ES-I3 (cell line): ENCODE measurements around the gene RRBP1.

Source experiments
- H3K36me3 ChIP-seq: 2 replicates; pipeline ENCODE4 v1.6.1; 2013; ENCODE audit warnings: mild to moderate bottlenecking, low read length, control low read depth, moderate library complexity; ENCODE audit not compliant: insufficient read depth
- H3K4me1 ChIP-seq: 2 replicates; pipeline ENCODE4 v1.6.1; 2013; ENCODE audit warnings: mild to moderate bottlenecking, control low read depth, low read length; ENCODE audit not compliant: insufficient read depth
- H3K9ac ChIP-seq: 2 replicates; pipeline ENCODE4 v1.6.1; 2013; ENCODE audit warnings: low read depth, mild to moderate bottlenecking, low read length, moderate library complexity
- H3K9me3 ChIP-seq: 2 replicates; pipeline ENCODE4 v1.6.1; 2013; ENCODE audit warnings: mild to moderate bottlenecking, low read length, moderate library complexity; ENCODE audit not compliant: control insufficient read depth, insufficient read depth

Gene RRBP1

GRCh38 chr20:17657898-17658647, 24.0 kb downstream of the RRBP1 start:
- no peaks in the 10 kb centered on the region; the same call in 1 of the 2 replicates for H3K9me3 ChIP-seq
- H3K36me3 ChIP-seq: peaks cover 16% of the 10 kb centered on the region
- H3K4me1 ChIP-seq: peaks cover 19% of the 10 kb centered on the region
- H3K9ac ChIP-seq: no peak overlapping the region

DNA sequence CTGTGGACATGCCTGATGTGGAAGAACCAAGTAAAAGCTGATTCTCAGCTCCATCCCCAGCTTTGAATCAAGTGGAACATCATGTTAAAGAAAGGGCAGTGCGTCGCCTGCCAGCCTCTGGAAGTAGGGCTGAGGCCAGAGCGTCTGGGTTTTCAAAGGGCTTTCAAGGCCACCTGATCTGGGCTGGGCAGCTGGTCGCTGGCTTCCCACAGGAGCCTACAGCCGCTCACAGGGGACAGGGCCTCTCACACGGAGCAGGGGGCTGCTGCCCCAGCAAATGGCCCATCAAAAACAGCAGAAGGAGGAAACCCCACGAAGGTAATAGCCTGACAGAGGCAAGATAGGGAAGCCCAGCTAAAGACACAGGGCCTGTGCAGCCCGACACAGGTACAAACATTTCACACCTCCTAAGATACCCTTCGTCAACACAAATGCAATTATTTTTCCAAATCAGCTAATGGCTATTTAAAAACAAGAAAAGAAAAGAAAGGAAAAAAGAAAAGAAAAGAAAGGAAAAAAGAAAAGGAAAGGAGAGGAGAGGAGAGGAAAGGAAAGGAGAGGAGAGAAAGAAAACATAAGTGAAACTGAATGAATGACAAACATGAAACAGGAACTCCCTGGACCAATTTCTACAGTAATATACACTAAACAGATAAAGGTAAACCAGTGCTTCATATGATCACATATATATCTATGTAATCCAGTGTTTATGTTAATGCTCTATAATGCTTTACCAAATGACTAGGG, 24.8 kb downstream of the RRBP1 start:
- peaks cover 16% of the 10 kb centered on the region for H3K36me3 ChIP-seq
- no peaks in the 10 kb centered on the region; the same call in 1 of the 2 replicates for H3K9me3 ChIP-seq
- no peak overlapping the region for H3K9ac ChIP-seq
- peaks cover 19% of the 10 kb centered on the region for H3K4me1 ChIP-seq

- Histone ChIP-seq H3K4me1 (peaks cover 19% of the 10 kb centered on the region), H3K36me3 (peaks cover 16% of the 10 kb centered on the region), H3K9ac (no peak overlapping the region), H3K9me3 (no peaks in the 10 kb centered on the region; the same call in 1 of the 2 replicates)
Measured at GRCh38 chr20:17655865-17656479, 26.1 kb downstream of the RRBP1 start.

- peaks cover 14% of the 10 kb centered on the region for H3K36me3 ChIP-seq
- no peak overlapping the region for H3K9ac ChIP-seq
- no peaks in the 10 kb centered on the region; the same call in 1 of the 2 replicates for H3K9me3 ChIP-seq
- H3K4me1 ChIP-seq: peaks cover 19% of the 10 kb centered on the region
Measured at GRCh38 chr20:17655286-17655651, 26.8 kb downstream of the RRBP1 start.

GRCh38 chr20:17654649-17655285, 27.3 kb downstream of the RRBP1 start:
- Histone ChIP-seq H3K36me3 (peaks cover 9% of the 10 kb centered on the region), H3K9ac (no peak overlapping the region), H3K4me1 (peaks cover 19% of the 10 kb centered on the region), H3K9me3 (no peaks in the 10 kb centered on the region)

- H3K4me1 ChIP-seq: peaks cover 19% of the 10 kb centered on the region
- no peak overlapping the region for H3K9ac ChIP-seq
- peaks cover 9% of the 10 kb centered on the region for H3K36me3 ChIP-seq
- no peaks in the 10 kb centered on the region for H3K9me3 ChIP-seq
Measured at GRCh38 chr20:17653835-17654648, 28.0 kb downstream of the RRBP1 start.

GRCh38 chr20:17652411-17652810, 29.6 kb downstream of the RRBP1 start:
- Histone ChIP-seq H3K36me3 (no peaks in the 10 kb centered on the region), H3K4me1 (peaks cover 19% of the 10 kb centered on the region), H3K9ac (no peak overlapping the region), H3K9me3 (no peaks in the 10 kb centered on the region)

GRCh38 chr20:17651760-17652388, 30.2 kb downstream of the RRBP1 start:
- Histone ChIP-seq H3K36me3 (no peaks in the 10 kb centered on the region), H3K4me1 (peaks cover 18% of the 10 kb centered on the region), H3K9ac (no peak overlapping the region), H3K9me3 (no peaks in the 10 kb centered on the region)

- Histone ChIP-seq H3K4me1 (peaks cover 11% of the 10 kb centered on the region), H3K9me3 (no peaks in the 10 kb centered on the region), H3K9ac (no peak overlapping the region), H3K36me3 (no peaks in the 10 kb centered on the region)
Measured at GRCh38 chr20:17651129-17651759, 30.8 kb downstream of the RRBP1 start.

DNA sequence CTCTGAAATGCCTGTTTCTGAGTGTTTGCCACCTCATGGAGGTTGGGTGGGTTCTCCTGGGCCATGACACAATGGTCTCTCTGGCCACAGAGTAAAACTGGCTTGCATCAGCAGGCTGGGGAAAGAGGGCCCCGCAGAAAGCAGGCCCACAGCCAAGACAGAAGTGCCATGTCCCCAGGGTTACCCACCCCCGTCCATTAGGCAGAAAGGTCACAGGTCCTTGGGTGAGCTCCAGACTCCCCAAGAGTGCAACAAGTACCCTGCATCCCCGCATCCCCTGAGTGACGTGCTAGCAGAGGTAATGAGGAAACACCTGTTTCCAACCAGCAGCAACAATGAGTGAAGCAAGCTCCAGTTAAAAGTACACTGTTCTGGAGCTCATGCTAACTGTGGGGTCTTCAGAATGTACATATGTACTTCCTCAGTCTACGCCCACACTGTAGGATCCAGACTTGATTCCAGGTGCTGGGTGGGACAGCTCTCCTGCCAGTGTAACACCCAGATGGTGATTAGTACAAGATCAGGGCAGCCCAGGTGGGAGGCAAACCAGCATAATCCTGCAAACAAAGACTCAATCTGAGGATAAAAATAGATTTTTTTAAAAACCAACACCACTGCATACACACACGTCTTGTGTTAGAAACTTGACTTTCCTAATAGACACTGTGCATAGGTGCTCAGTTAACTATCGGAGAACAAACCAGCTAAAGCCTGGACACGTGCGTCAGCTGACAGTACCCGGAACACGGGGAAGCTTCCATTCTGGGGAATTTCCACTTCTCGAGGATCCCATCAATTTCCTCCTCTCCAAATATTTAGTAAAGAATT, 31.5 kb downstream of the RRBP1 start:
- peaks cover 5% of the 10 kb centered on the region for H3K4me1 ChIP-seq
- H3K9me3 ChIP-seq: no peaks in the 10 kb centered on the region
- no peak overlapping the region for H3K9ac ChIP-seq
- no peaks in the 10 kb centered on the region for H3K36me3 ChIP-seq

DNA sequence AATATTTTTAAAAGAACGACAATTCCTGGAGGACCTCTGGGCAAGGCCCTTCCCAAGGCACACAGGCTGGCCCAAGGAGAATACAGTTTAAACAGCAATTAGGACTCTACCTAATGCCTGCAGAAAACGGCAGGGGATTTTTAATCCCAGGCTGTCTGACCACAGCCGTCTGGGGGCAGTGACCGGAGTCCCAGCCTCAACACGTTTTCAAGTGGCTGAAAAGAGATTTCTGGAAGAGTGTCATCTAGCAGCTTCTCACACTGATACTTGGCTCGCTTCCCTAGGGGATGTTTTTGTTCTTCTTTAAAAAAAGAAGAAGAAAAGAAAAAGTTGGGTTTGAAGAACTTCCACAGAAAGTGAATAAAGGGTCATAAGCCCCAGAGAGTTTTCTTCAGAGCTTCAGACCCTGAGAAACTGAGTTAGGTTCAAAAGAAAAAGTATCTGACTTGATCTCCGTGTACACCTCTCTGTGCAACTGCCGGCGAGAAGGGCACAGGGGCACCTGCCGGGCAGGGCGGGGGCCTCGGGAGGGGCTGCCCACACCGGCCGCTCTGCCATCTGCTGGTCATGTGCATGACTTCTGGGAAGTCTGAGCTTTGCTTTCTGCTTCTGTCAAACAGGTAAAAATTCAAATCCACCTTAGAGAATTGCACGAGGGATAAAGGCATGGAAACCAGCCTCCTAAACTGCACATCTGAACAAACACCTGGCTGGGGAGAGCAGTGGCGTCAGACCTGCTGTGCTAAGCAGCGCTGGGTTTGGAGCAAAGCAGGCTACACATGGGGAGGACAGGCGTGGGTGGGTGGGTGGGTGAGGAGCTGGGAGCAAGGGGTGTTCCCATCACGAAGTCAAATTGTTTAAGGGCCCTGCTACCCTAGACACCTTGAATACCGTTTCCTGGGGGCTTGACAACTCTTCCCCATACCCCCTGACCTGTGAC, 33.0 kb downstream of the RRBP1 start:
- Histone ChIP-seq H3K9me3 (no peaks in the 10 kb centered on the region), H3K36me3 (no peaks in the 10 kb centered on the region), H3K9ac (no peak overlapping the region), H3K4me1 (no peaks in the 10 kb centered on the region; the same call in none of the 2 replicates)

- Histone ChIP-seq H3K36me3 (no peaks in the 10 kb centered on the region), H3K4me1 (no peaks in the 10 kb centered on the region; the same call in none of the 2 replicates), H3K9ac (no peak overlapping the region), H3K9me3 (no peaks in the 10 kb centered on the region)
Measured at GRCh38 chr20:17648315-17648646, 33.8 kb downstream of the RRBP1 start.
